ENCODE measurements around the gene GNG2.

DNA sequence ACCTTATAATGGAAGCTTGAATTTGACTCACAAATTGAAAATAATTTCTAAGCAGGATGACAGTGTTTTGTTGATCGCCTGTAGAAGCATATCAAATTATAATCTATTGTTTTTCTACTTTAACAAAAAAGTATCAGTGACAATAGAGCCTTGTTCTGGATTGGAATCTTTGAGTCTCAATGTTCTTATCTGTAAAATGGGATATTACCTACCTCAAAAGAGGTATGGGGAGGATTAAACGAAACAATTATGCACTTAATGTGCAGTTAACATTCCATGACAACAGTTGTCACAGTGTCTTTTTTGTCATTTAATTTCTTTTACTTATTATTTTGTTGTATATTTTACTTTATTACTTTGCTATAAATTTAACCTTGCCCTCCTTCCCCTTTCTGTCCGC lies 130.1 kb downstream of the GNG2 start:
- no peak for TF ChIP-seq YY1 (IDR thresholded peaks at IDR 0.05; ENCODE audit: insufficient read depth, insufficient read length)
- no peak for TF ChIP-seq ZNF274 (IDR thresholded peaks at IDR 0.05; ENCODE audit: low read depth, low read length)
- TF ChIP-seq SUZ12 (IDR thresholded peaks at IDR 0.05; ENCODE audit: extremely low read depth, insufficient read depth, insufficient read length): no peak
